Myocyte (in vitro differentiated cells): ENCODE measurements around the gene NUDT16. TPM values are rescaled to one million over a fixed set of nuclear protein-coding genes. Genes with fewer than 3 reads are reported as not detected.
"Not testable (repeated sequence)": the region's sequence is repeated elsewhere in the genome, so short reads cannot be mapped to it uniquely, and the experiment has no call there.

Experiments
- DNase-seq: peaks from one replicate; pipeline ENCODE4 v3.0.0-alpha.2; 2012; ENCODE audit warnings: low read depth
- total RNA-seq: library from RNA; depleted of rRNA; stranded (reverse); fragments of >200 nt; gene quantifications from 2 replicates; pipeline ENCODE4 v1.2.3, GENCODE V29; 2014

NUDT16 gene
- total RNA-seq, 1 donor from 2014 or later = 16.3 TPM

DNA sequence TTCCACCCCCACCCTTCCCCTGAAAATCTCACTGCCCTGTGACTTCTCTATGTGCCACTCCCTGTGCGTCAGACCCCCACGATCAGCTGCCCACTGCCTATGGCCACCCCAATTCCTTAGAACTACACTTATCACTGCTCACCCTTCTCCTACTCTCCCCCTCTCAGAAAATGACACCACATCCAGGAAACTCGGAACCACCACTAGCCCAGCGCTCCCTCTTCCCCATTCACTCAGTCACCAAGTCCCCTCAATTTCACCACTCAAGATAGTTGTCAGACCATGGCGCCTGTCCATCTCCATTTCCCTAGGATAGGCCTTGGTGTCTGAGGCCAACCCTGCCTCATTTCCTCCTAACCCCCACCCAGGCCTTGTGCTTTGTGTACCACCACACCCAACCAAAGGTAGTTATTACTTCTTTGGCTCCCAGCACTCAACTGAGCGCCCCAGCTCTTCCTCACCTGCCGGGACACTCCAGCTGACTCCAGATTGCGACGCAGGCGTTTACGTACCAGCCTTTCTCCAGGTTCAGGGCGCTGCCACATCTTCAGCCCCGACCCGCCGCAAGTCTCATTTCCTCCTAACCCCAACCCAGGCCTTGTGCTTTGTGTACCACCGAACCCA, 641 bp upstream of the NUDT16 start:
- not testable (repeated sequence) for DNase-seq

- peak; percentile 44 for DNase-seq
Observed at GRCh38 chr3:131386429-131387165, 5.0 kb downstream of the NUDT16 start.

DNA sequence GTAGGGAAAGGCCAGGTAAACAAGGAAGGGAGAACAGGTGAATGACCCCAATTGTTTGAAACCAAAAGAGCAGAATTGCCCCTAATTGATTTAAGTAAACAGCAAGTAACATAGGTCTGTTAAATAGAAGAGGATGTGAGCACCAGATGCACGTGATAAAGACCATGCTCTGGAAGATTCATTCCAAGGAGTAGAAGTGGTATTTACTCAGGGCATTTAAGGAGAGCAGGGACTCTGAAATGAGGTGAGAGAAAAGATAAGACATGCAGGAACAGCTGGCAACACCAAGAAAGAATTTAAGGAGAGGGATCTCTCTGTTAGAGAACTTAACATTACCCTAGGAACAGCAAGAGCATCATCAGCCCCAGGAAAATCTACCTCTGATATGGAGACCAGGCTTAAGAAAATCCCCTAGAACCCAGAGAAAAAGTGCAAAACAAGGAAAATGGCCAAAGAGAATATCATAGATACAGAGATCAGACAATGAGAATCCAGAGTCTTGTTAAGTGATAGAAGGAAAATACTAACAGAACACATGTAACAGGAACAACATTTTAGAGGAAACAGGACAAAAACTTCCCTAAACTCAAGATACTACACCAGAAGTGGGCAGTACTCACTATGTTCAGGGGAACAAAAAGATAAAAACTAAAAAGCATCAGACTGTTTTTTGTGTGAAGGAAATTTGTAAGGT, 6.4 kb downstream of the NUDT16 start:
- no peak for DNase-seq

DNA sequence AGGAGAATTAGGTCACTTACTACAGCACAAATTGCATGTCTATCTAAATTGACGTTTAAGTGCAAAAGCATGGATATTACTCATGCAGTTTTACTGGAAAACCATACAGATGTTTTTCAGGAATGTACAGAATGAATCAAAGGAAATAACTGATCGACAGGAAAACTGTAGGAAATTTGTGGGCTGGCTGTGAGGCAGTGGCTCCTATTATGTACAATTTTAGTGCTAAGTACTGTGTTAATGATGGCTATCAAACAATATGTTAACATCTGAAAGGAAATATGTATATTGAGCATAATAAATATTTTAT, 6.9 kb downstream of the NUDT16 start:
- DNase-seq = no peak

DNA sequence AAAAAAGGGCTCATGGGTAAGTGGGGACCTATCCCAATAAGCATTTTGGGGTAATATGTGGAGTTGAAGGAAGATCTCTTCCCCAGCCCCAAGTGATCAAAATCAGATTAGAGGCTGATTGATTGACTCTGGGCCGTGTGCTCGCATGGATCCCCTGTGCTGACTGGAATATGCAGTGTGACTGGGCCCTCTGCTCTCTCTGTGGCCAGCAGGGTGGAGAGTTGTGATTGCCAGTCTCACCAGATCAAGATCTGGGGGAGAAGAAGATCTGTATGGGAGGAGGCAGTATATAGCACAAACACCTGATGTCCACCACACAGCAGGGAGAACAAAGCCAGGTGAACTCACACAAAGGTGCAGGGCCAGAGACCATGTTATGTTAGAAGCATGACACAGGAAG, 8.8 kb downstream of the NUDT16 start:
- DNase-seq = no peak

GRCh38 chr3:131393051-131393450, 11.5 kb downstream of the NUDT16 start:
- DNase-seq = no peak

DNA sequence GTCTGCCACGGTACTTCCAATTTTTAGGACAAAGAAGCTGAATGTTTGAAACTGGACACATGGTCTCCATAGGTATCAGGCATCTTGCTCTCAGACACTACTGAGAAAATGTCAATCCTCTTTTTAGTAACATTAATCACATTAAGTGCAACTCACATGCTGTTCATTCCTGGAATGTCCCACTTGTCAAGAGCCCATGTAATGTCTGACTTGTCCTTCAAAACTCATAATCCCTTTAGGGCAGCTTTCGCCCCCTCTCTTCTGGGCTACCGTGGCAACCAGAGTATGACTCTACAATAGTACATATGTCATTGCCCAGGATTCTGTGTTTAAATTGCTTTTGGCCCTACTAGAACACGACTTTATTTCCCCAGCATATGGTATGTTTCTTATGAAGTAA, 12.3 kb downstream of the NUDT16 start:
- DNase-seq = no peak

DNA sequence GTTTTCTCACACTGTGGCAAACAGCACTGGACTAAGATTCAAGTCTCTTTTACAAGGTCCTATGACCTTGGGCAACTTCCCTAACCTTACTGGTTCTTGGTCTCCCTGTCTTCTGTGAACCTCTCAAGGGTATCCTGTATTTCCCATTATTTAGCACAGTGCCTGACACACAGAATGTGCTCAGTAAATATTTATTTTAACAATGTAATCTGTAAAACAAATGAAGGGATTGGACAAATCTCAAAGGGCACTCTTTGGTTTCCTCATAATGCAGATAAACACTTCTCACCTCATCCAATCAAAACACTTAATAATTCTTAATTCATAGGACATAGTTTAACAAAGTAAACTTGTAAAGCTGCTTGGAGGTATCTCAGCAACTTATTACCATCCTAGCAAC, 12.8 kb downstream of the NUDT16 start:
- DNase-seq = no peak

DNA sequence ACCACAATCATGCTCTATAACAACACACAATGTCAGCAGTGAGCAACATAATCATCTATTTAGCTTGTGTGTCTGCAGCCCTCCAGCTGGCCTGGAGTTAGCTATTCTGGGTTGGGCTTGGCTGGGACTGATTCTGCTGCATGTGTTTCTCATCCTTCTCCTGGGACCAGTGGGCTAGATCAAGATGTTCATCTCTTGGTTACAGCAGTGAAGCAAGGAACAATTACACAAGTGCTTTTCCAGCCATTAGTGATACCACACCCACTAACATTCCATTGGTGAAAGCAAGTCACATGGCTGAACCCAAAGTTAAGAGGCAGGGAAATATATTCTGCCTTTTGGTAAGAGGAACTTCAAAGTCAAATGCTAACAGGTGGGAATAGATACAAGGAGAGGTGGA, 14.6 kb downstream of the NUDT16 start:
- peak; percentile 76 for DNase-seq

DNA sequence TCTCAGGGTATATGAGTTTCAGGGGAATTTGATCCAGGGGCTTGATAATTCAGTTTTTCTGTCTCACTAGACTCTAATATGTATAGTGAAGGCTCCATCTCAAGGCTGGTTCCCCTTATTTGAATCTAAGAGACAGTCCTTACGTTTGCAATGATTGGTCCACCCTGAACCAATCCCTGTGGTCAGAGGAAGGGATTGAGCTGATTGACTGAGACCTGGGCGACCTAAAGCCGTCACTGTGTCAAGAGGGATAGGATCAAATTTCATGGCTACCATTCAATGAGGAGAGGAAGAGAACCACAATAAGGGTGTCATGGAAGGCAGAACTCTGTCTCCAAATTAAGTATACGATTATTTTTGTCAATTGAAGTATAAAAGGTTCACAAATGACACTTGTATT, 16.3 kb downstream of the NUDT16 start:
- DNase-seq = no peak

DNA sequence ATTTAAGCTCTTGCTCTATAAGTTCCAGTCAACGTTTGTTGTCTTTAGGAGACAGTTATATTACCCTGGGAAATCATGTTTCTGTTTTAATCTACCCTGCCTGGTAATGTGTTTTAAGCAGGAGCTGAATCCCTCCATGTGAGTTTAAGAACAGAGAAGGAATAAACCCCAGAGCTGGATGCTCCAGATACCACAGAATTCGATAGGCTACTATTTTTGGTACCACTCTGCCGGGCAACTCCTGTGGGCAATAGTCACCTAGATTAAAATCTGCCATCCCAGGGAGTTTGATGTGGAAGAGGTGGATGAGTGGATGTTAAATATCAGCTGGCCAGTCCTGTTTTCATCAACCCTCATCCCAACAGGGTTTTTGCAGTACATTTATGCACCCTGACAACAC, 20.4 kb downstream of the NUDT16 start:
- DNase-seq = peak; percentile 64

GRCh38 chr3:131402391-131403039, 20.9 kb downstream of the NUDT16 start:
- DNase-seq = peak; percentile 39

DNA sequence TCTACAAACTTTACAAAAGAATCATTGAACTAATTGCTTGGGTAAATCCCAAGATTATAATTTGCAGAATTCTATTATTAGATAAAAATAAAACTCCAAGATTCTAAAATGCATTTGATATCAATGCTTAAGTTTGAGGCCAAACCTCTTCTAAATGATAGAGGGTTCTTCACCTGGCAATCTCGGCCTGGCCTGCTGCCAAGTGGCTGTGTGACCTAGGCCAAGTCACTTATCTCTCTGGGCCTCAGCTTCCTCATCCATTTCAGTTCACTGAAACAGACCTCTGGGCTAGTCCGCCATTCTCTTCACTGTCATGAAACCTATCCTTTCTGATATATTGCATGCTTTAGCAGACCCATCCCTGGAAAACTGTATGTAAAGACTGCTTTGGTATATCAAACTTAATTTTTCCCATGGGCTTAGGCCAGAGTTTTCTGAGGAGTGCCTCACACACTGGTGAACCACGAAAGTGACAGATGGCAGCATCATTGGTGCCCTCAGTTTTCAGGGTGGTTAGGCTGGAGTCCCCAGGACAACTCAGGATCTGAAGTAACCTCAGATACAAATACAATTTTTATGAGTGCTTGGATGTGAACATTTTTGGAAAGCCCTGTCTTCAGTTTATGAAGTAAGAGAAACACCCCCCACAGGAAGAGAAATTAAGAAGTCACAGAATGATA, 21.8 kb downstream of the NUDT16 start:
- peak; percentile 81 for DNase-seq

GRCh38 chr3:131405411-131405810, 23.8 kb downstream of the NUDT16 start:
- DNase-seq = no peak

DNA sequence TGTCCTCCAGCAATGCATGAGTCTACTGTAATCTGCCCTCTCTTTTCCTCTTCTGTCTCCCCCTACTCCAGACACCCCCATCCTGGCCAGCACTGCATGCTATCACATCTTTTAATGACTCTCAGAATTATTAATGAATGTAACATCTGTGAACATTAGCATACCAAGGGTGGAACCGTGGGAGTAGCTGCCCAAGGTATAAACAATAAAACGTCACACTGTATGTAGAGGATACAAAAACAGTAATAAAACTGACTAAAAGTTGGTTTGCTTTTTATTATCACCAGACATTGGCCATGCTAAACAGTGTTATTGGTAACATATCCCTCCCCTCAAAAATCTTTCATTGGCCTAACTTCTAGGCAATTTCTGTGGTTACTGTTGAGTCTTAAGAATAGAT, 24.7 kb downstream of the NUDT16 start:
- DNase-seq = no peak

DNA sequence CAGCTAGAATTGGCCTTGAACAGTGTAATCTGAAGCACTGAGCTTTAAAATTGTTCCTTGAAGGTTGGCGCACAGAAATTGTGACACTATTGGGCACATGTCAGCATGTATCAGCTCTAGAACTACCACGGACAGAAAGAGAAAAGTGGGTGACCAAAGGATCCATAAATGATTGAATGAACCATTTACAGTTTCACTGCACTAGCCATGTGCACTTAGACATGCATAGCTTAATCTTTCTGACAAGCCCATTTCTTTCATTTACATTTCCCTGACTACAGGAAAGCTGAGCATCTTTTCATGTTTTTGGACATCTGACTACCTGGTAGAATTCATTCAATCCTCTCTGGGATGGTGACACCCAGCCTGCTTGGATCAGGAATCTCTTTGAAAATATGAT, 36.2 kb downstream of the NUDT16 start:
- DNase-seq = no peak

GRCh38 chr3:131421301-131421700, 39.7 kb downstream of the NUDT16 start:
- DNase-seq = peak; percentile 69

DNA sequence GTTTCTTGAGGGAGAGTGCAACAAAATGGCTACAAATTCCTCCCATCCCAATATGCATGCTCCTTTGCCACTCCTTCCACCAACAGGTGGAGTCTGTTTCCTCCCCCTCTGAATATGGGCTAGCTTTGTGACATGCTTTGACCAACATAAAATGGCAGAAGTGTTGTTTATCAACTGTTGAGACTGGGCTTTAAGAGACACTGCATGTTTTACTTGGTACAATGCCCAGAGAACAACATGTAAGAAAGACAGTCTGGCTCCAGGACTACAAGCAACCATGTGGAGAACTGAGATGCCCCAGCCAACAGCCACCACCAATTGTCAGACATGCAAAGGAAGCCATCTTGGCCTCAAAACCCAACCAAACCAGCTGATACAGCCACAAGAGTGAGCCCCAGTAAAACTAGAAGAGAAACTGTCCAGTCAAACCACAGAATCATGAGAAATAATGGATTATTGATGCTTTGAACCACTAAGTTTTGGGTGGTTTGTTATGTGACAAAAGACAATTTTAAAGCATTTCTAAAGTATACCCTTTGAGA, 40.5 kb downstream of the NUDT16 start:
- peak; percentile 19 for DNase-seq

DNA sequence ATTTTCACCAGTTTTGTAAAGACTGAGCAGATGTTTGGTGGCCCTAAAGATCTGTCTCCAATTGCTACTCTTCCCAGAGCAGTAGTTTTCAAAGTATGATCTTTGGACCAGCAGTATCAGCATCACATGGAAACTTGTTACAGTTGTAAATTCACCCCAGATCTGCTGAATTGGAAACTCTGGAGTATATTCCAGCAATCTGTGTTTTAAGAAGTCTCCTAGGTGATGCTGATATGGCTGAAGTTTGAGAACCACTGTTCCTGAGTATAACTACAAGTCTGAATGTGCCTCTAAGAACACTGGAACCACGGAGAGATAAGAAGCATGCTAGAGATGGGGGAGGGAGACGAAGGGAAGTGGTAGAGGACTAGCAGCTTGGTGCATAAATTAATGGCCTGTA, 45.7 kb downstream of the NUDT16 start:
- DNase-seq = no peak

GRCh38 chr3:131431754-131432153, 50.2 kb downstream of the NUDT16 start:
- no peak for DNase-seq

- no peak for DNase-seq
Observed at GRCh38 chr3:131432441-131432840, 50.9 kb downstream of the NUDT16 start.
